Karpas-422 (cell line): ENCODE results near the gene GLP2R. TPM values are rescaled to one million over a fixed set of nuclear protein-coding genes. Genes with fewer than 3 reads are reported as not detected.

Experiments
- DNase-seq: peaks from one replicate; pipeline ENCODE4 v3.0.0-alpha.2; 2015
- H2AFZ ChIP-seq: fragments of 200-600 bp; sonication (generic); 2 replicates; pipeline ENCODE4 v1.6.1; 2014; ENCODE audit warnings: antibody characterized with exemption, low read length, mixed read lengths
- H3K27ac ChIP-seq: fragments of 200-600 bp; sonication (generic); 2 replicates; pipeline ENCODE4 v1.5.1; 2014; ENCODE audit warnings: mild to moderate bottlenecking, low read length, moderate library complexity
- H3K27me3 ChIP-seq: fragments of 200-600 bp; sonication (generic); 2 replicates; pipeline ENCODE4 v1.6.1; 2014; ENCODE audit warnings: low read length, mixed read lengths
- H3K36me3 ChIP-seq: fragments of 200-600 bp; sonication (generic); 2 replicates; pipeline ENCODE4 v1.6.1; 2014; ENCODE audit warnings: low read length, mixed read lengths; ENCODE audit not compliant: insufficient read depth
- H3K4me1 ChIP-seq: fragments of 200-600 bp; sonication (generic); 2 replicates; pipeline ENCODE4 v1.6.1; 2014; ENCODE audit warnings: mild to moderate bottlenecking, low read length, mixed read lengths
- H3K4me2 ChIP-seq: fragments of 200-600 bp; sonication (generic); 2 replicates; pipeline ENCODE4 v1.6.1; 2014; ENCODE audit warnings: low read length, low read depth, mild to moderate bottlenecking; ENCODE audit not compliant: poor library complexity, severe bottlenecking
- H3K4me3 ChIP-seq: fragments of 200-600 bp; sonication (generic); 2 replicates; pipeline ENCODE4 v1.5.1; 2014; ENCODE audit warnings: mild to moderate bottlenecking, antibody characterized with exemption, low read length, mixed read lengths
- H3K79me2 ChIP-seq: fragments of 200-600 bp; sonication (generic); 2 replicates; pipeline ENCODE4 v1.6.1; 2014; ENCODE audit warnings: mild to moderate bottlenecking, low read length, mixed read lengths
- H3K9ac ChIP-seq: fragments of 200-600 bp; sonication (generic); 2 replicates; pipeline ENCODE4 v1.6.0; 2014; ENCODE audit warnings: low read length
- H3K9me2 ChIP-seq: fragments of 200-600 bp; sonication (generic), shearing (Covaris generic); replicated peaks from 2 replicates; pipeline ENCODE4 v1.6.0; 2014; ENCODE audit warnings: mild to moderate bottlenecking, low read length, moderate library complexity; ENCODE audit not compliant: insufficient read depth
- H3K9me3 ChIP-seq: fragments of 300-700, 200-600 bp; sonication (generic); 2 replicates; pipeline ENCODE4 v1.6.1; 2014; ENCODE audit warnings: low read length, mixed read lengths
- H4K20me1 ChIP-seq: fragments of 200-600 bp; sonication (generic); 2 replicates; pipeline ENCODE4 v1.6.1; 2014; ENCODE audit warnings: mild to moderate bottlenecking, antibody characterized with exemption, low read length, low read depth; ENCODE audit not compliant: insufficient read depth
- total RNA-seq: library from RNA; depleted of rRNA; stranded (reverse); fragments of >200 nt; shearing (Covaris generic); gene quantifications from 2 replicates; pipeline ENCODE4 v1.2.3, GENCODE V29; 2014; ENCODE audit warnings: low replicate concordance

GLP2R gene
- total RNA-seq, 1 experiment from 2014 or later = not detected

GRCh38 chr17:9899280-9900043 is 73.7 kb downstream of the GLP2R start:
- Histone ChIP-seq H3K4me3 (no peak overlapping the region), H3K27ac (no peak overlapping the region), H3K79me2 (no peaks in the 10 kb centered on the region), H3K27me3 (no peaks in the 10 kb centered on the region), H3K9me2 (no peaks in the 10 kb centered on the region), H2AFZ (no peak overlapping the region), H3K4me2 (no peak overlapping the region), H3K36me3 (no peaks in the 10 kb centered on the region), H3K4me1 (no peaks in the 10 kb centered on the region), H3K9me3 (no peaks in the 10 kb centered on the region), H3K9ac (no peak overlapping the region), H4K20me1 (no peaks in the 10 kb centered on the region)
- no peak for DNase-seq

GRCh38 chr17:9900044-9900594 is 74.4 kb downstream of the GLP2R start:
- Histone ChIP-seq H3K9me2 (no peaks in the 10 kb centered on the region), H3K27ac (no peak overlapping the region), H2AFZ (no peak overlapping the region), H3K4me3 (no peak overlapping the region), H3K9me3 (no peaks in the 10 kb centered on the region), H3K4me2 (no peak overlapping the region), H3K4me1 (no peaks in the 10 kb centered on the region), H3K9ac (no peak overlapping the region), H3K36me3 (no peaks in the 10 kb centered on the region), H4K20me1 (no peaks in the 10 kb centered on the region), H3K79me2 (no peaks in the 10 kb centered on the region), H3K27me3 (no peaks in the 10 kb centered on the region)
- no peak for DNase-seq

- no peak overlapping the region for H3K9ac ChIP-seq
- H3K9me3 ChIP-seq = no peaks in the 10 kb centered on the region
- no peaks in the 10 kb centered on the region for H3K79me2 ChIP-seq
- H3K27ac ChIP-seq = no peak overlapping the region
- H3K36me3 ChIP-seq = no peaks in the 10 kb centered on the region
- no peaks in the 10 kb centered on the region for H3K9me2 ChIP-seq
- no peak overlapping the region for H3K4me2 ChIP-seq
- no peaks in the 10 kb centered on the region for H4K20me1 ChIP-seq
- H3K27me3 ChIP-seq = no peaks in the 10 kb centered on the region
- DNase-seq = no peak
- H2AFZ ChIP-seq = no peak overlapping the region
- no peak overlapping the region for H3K4me3 ChIP-seq
- no peaks in the 10 kb centered on the region for H3K4me1 ChIP-seq
These were observed 75.1 kb downstream of the GLP2R start for GRCh38 chr17:9900784-9901183.

GRCh38 chr17:9902120-9902519 is 76.4 kb downstream of the GLP2R start:
- H3K36me3 ChIP-seq = no peaks in the 10 kb centered on the region
- H3K9me2 ChIP-seq = no peaks in the 10 kb centered on the region
- no peak overlapping the region for H3K4me3 ChIP-seq
- no peak overlapping the region for H3K27ac ChIP-seq
- H3K79me2 ChIP-seq = no peaks in the 10 kb centered on the region
- no peak overlapping the region for H2AFZ ChIP-seq
- H4K20me1 ChIP-seq = no peaks in the 10 kb centered on the region
- no peaks in the 10 kb centered on the region for H3K9me3 ChIP-seq
- H3K4me1 ChIP-seq = no peaks in the 10 kb centered on the region
- no peak for DNase-seq
- no peak overlapping the region for H3K4me2 ChIP-seq
- no peaks in the 10 kb centered on the region for H3K27me3 ChIP-seq
- H3K9ac ChIP-seq = no peak overlapping the region

GRCh38 chr17:9904277-9905077 is 78.8 kb downstream of the GLP2R start:
- Histone ChIP-seq H3K4me1 (no peaks in the 10 kb centered on the region), H3K4me3 (no peak overlapping the region), H3K79me2 (no peaks in the 10 kb centered on the region), H4K20me1 (no peaks in the 10 kb centered on the region), H3K27me3 (no peaks in the 10 kb centered on the region), H3K36me3 (no peaks in the 10 kb centered on the region), H3K9me2 (no peaks in the 10 kb centered on the region), H3K9ac (no peak overlapping the region), H2AFZ (no peak overlapping the region), H3K4me2 (no peak overlapping the region), H3K27ac (no peak overlapping the region), H3K9me3 (no peaks in the 10 kb centered on the region)
- DNase-seq = no peak

- no peaks in the 10 kb centered on the region for H3K9me3 ChIP-seq
- H3K79me2 ChIP-seq = no peaks in the 10 kb centered on the region
- no peaks in the 10 kb centered on the region for H3K9me2 ChIP-seq
- H3K36me3 ChIP-seq = no peaks in the 10 kb centered on the region
- no peak within 1 kb of the TSS for H2AFZ ChIP-seq
- no peak within 1 kb of the TSS for H3K4me2 ChIP-seq
- no peak for DNase-seq
- H3K27ac ChIP-seq = no peak within 1 kb of the TSS
- H4K20me1 ChIP-seq = no peaks in the 10 kb centered on the region
- H3K27me3 ChIP-seq = no peaks in the 10 kb centered on the region
- no peak within 1 kb of the TSS for H3K9ac ChIP-seq
- no peak within 1 kb of the TSS for H3K4me3 ChIP-seq
- H3K4me1 ChIP-seq = no peaks in the 10 kb centered on the region
These were observed 79.3 kb downstream of the GLP2R start, which contains the start of gene RCVRN for GRCh38 chr17:9905078-9905415. TSS of gene RCVRN (minus strand) at chr17:9905271. CDS start at chr17:9905180, 91 bp downstream.

- H3K9me3 ChIP-seq = no peaks in the 10 kb centered on the region
- no peaks in the 10 kb centered on the region for H3K36me3 ChIP-seq
- H3K9ac ChIP-seq = no peak overlapping the region
- no peaks in the 10 kb centered on the region for H3K9me2 ChIP-seq
- H3K27ac ChIP-seq = no peak overlapping the region
- H3K79me2 ChIP-seq = no peaks in the 10 kb centered on the region
- peak; percentile 84 for DNase-seq
- no peaks in the 10 kb centered on the region for H4K20me1 ChIP-seq
- H3K4me1 ChIP-seq = no peaks in the 10 kb centered on the region
- no peak overlapping the region for H3K4me3 ChIP-seq
- no peak overlapping the region for H3K4me2 ChIP-seq
- H2AFZ ChIP-seq = no peak overlapping the region
- no peaks in the 10 kb centered on the region for H3K27me3 ChIP-seq
These were observed 80.2 kb downstream of the GLP2R start for GRCh38 chr17:9905902-9906301.

- Histone ChIP-seq H4K20me1 (no peaks in the 10 kb centered on the region), H3K9me3 (no peaks in the 10 kb centered on the region), H3K4me2 (no peak overlapping the region), H3K4me3 (no peak overlapping the region), H3K9ac (no peak overlapping the region), H3K36me3 (no peaks in the 10 kb centered on the region), H3K79me2 (no peaks in the 10 kb centered on the region), H3K4me1 (no peaks in the 10 kb centered on the region), H3K27ac (no peak overlapping the region), H2AFZ (no peak overlapping the region), H3K9me2 (no peaks in the 10 kb centered on the region), H3K27me3 (no peaks in the 10 kb centered on the region)
- DNase-seq = no peak
These were observed 80.9 kb downstream of the GLP2R start for GRCh38 chr17:9906616-9907015.
